ENCODE results near the gene FDXACB1.

The FDXACB1 gene

DNA sequence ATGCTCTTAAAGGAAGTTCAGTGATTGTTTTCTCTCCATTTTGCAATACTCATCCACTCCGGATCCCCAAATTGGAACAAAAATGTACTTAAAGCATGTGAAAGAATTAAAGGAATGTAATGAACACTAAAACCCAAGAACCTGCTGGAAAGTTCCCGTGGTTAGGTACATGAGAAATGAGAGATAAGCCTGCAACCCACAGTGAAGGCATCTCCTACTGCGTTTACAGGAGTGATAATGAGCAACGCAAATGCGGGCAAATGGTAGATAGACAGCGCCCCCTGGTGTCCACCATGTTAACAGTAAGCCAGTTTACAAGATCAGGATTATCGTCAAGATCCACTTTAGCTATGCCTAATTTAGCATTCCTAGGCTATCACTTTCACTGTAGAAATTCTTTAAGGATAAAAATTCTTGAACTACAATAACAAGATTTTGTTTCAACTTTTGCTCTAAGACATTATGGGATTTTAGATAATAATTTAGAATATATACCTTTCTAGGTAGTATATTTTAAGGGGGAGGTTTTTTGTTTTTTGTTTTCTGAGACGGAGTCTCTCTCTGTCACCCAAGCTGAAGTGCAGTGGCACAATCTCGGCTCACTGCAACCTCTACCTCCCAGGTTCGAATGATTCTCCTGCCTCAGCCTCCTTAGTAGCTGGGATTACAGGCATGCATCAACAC is 37.5 kb downstream of the FDXACB1 start:
- DNase-seq, result peak; percentile 97

DNA sequence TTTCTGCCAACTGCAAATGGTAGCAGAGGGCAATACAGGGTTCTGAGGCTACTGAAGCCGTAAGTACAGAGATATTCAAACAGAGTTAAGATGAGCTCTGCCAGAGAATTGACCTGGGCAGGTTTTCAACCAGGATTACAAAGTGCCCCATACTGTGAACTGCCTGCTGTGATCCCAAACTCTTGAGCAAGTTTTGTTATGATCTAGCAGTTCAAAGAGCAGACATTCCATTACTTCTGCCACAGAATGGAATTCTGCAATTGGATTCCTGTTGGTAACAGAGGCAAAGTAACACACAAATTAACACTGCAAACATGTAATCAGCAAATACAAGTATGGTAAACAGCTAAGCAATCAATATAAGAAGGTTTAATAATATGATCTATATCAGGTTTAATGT is 38.8 kb downstream of the FDXACB1 start:
- DNase-seq, result no peak

GRCh38 chr11:111838054-111838453 is 40.9 kb downstream of the FDXACB1 start:
- DNase-seq, result no peak

DNA sequence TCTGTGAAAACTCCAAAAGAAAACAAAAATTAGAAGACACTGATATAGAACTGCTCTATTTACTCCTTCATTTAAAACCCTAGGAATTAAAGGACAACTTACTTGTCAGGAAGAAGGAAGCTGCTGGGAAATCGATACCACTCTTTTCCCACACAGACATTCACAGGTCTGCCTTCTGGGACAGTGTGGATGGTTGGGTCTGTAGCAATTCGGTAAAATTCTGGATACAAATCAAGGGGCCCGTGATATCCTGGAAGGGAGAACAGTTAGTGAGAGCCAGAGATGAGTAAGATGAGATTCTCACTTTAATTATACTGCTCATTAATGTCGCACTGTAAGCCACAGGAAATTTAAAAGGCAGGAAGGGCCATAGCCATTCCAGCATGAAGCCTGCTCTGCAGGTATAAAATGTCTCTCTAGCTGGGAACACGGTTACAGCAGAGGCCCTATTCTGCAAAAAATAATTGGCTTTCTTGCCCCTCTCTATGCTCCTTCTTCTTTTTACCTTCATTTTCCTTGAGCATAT is 41.5 kb downstream of the FDXACB1 start:
- DNase-seq, result no peak

DNA sequence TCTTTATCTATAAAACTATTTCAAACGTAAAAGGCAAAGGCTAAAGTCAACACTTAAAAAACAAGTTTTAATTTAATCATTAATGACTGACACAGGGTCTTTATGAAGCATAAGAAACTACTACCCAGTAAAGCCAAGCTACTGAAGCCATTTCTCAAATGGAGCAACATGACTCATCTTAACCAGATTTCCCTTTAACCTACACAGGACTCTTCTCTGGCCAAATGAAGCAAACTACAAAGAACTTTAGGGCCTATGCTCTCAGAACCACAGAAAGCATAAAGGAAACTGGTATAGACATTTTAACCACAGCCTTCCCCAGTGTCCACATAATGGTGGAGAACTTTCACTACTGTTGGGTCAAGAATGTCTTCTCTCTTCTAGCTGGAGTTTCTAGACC is 42.2 kb downstream of the FDXACB1 start:
- DNase-seq, result no peak

DNA sequence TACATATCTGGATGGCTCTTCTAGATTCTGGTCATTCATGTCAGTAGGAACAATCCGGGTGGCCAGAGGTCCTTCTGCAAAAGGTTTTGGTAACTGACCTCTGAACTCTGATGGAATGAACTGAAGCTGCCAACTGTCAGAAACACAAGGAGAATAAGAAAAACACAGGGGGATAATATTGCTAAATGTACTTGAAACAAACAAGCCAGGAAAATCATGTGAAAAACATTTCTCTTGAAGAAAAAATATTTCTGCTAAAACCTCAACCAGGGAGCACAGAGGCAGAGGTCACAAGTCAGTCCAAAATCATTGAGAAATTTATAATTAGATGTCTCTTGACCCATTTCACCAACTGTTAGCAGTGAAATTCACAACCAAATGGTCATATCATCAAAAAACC is 42.8 kb downstream of the FDXACB1 start:
- DNase-seq, result no peak

DNA sequence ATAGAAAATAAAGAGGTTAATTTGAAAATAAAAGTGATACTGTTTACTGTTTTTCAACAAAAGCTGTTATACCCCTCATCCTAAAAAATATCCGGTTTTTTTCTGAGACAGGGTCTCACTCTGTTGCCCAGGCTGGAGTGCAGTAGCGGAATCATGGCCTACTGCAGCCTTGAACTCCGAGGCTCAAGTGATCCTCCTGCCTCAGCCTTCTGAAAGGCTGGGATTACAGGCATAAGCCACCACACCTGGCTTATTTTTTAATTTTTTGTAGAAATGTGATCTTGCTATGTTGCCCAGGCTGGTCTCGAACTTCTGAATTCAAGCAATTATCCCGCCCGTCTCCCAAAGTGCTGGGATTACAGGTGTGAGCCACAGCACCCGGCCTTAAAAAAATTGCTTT is 43.3 kb downstream of the FDXACB1 start:
- no peak for DNase-seq

GRCh38 chr11:111834432-111835163 is 44.4 kb downstream of the FDXACB1 start:
- no peak for DNase-seq

GRCh38 chr11:111833524-111833923 is 45.4 kb downstream of the FDXACB1 start:
- DNase-seq, result peak; percentile 32

DNA sequence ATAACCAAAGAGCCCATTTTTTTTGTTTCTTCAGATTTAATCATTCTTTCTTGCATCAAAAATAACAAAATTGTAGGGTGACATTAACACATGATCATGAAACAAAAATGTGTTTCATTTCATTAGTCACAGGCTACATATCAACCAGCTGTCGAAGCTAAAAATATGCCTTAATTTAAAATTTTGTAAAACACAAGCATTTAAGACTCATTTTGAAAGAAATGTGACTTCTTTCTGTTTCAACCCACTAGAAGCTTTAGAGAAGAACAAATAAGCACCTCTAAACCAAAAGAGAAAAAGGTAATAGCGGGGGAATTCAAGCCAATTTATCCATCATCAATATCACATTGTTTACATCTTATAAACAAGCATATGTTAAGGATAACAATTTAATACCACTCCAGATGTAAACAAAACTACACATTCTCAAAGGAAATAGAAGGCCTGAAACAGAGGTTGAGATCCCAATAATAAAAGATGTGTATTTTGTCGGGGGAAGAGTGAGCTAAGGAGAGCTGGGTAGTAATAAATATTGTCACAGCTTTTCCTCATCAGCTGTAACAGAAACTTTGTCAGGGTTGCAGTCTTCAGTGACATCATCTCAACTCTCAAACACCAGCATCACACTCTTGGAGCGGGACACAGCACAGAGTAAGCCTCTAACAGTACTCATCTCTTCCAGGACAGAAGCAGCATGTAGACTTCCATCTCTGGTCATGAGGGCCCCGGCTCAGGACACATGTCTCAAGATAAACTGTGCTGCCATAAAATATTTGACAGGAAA is 49.6 kb downstream of the FDXACB1 start:
- no peak for DNase-seq

- DNase-seq, result no peak
These were observed 52.5 kb downstream of the FDXACB1 start for GRCh38 chr11:111826322-111826950.
